H1 (cell line): ENCODE measurements around the gene ZNF562. TPM values are rescaled to one million over a fixed set of nuclear protein-coding genes. Genes with fewer than 3 reads are reported as not detected.

Experiments
- CTCF ChIA-PET: fragments of 300-600 bp; sonication (Branson Sonifier 250); formaldehyde crosslinking; loops from one replicate; lab custom pipeline; 2021; ENCODE audit not compliant: partially characterized antibody; lab: Charles Lee
- POLR2A ChIA-PET: fragments of 300-600 bp; sonication (Branson Sonifier 250); formaldehyde crosslinking; loops from one replicate; lab custom pipeline; 2021; ENCODE audit warnings: inconsistent platforms; ENCODE audit not compliant: partially characterized antibody; lab: Charles Lee
- DNase-seq, 2 experiments: peaks; one replicate each; pipeline versions ENCODE4 v3.0.0 to v3.0.0-alpha.2; 2010 to 2022; ENCODE audit warnings: low spot score in 2 of 2, low read depth in 1 of 2, mixed read lengths in 1 of 2
- FAIRE-seq: peaks from 2 replicates; lab custom pipeline; 2011; peaks lifted over from hg19 to GRCh38; lab: Jason Lieb, UNC
- H2AFZ ChIP-seq: 2 replicates; pipeline ENCODE4 v1.8.1; 2012; ENCODE audit warnings: low read length, inconsistent platforms
- H2AK5ac ChIP-seq: 2 replicates; pipeline ENCODE4 v1.6.1; 2013; ENCODE audit warnings: low read depth, low read length
- H2BK120ac ChIP-seq: replicated peaks from 2 replicates; pipeline ENCODE3; 2013; ENCODE audit warnings: low read depth, low read length, inconsistent platforms
- H2BK12ac ChIP-seq: 2 replicates; pipeline ENCODE4 v1.6.1; 2013; ENCODE audit warnings: low read depth, low read length
- H2BK15ac ChIP-seq: 2 replicates; pipeline ENCODE4 v1.6.1; 2013; ENCODE audit warnings: low read length
- H2BK20ac ChIP-seq: 2 replicates; pipeline ENCODE4 v1.6.1; 2013; ENCODE audit warnings: low read length
- H2BK5ac ChIP-seq: 2 replicates; pipeline ENCODE4 v1.6.1; 2013; ENCODE audit warnings: low read depth, low read length
- H3K14ac ChIP-seq: 2 replicates; pipeline ENCODE4 v1.6.1; 2013; ENCODE audit warnings: inconsistent platforms; ENCODE audit not compliant: insufficient read length
- H3K18ac ChIP-seq: 2 replicates; pipeline ENCODE4 v1.6.1; 2013; ENCODE audit warnings: low read length; ENCODE audit errors: extremely low read depth
- H3K23ac ChIP-seq: 2 replicates; pipeline ENCODE4 v1.6.1; 2013; ENCODE audit warnings: inconsistent platforms; ENCODE audit not compliant: insufficient read length
- H3K23me2 ChIP-seq: 2 replicates; pipeline ENCODE4 v1.6.1; 2013; ENCODE audit warnings: low read depth, low read length
- H3K27ac ChIP-seq: 2 replicates; pipeline ENCODE4 v1.6.1; 2011; ENCODE audit warnings: low read depth, low read length, inconsistent platforms
- H3K27me3 ChIP-seq, 4 experiments: replicated peaks in 1 of 4; 1 replicate in 1 of 4; 2 replicates in 3 of 4; pipeline versions ENCODE4 v1.6.1 to v1.8.1; 2011 to 2013; ENCODE audit warnings: low read length in 3 of 4, mild to moderate bottlenecking in 3 of 4, inconsistent platforms in 2 of 4, mixed read lengths in 2 of 4, moderate library complexity in 1 of 4; ENCODE audit not compliant: control insufficient read depth in 3 of 4, insufficient read depth in 3 of 4; ENCODE audit errors: extremely low read depth in 1 of 4
- H3K36me3 ChIP-seq, 4 experiments: 2 replicates each; pipeline versions ENCODE4 v1.6.1 to v1.8.1; 2011 to 2013; ENCODE audit warnings: mild to moderate bottlenecking in 4 of 4, low read length in 3 of 4, moderate library complexity in 2 of 4, control low read depth in 1 of 4, inconsistent platforms in 1 of 4; ENCODE audit not compliant: insufficient read depth in 4 of 4, control insufficient read depth in 2 of 4
- H3K4ac ChIP-seq: replicated peaks from 2 replicates; pipeline ENCODE3; 2013; ENCODE audit warnings: low read length, low read depth, mixed read lengths, inconsistent platforms; ENCODE audit not compliant: insufficient read length
- H3K4me1 ChIP-seq, 4 experiments: replicated peaks in 1 of 4; 1 replicate in 1 of 4; 2 replicates in 3 of 4; pipeline versions ENCODE4 v1.6.1 to v1.8.1; 2011 to 2013; ENCODE audit warnings: low read length in 3 of 4, inconsistent platforms in 2 of 4, mixed read lengths in 1 of 4; ENCODE audit not compliant: insufficient read depth in 4 of 4, control insufficient read depth in 3 of 4
- H3K4me2 ChIP-seq, 2 experiments: 2 replicates each; pipeline versions ENCODE4 v1.6.1 to v1.8.1; 2011 to 2013; ENCODE audit warnings: low read depth in 2 of 2, low read length in 2 of 2, control low read depth in 1 of 2, inconsistent platforms in 1 of 2, mild to moderate bottlenecking in 1 of 2; ENCODE audit not compliant: insufficient read depth in 1 of 2
- H3K4me3 ChIP-seq, 4 experiments: fragments of 200-600, 300-600 bp in 1 of 4; sonication (generic), shearing (Covaris generic), sonication (Bioruptor Twin) in 1 of 4; 2 replicates each; pipeline versions ENCODE4 v1.5.1 to v1.8.1; 2011 to 2016; ENCODE audit warnings: low read length in 4 of 4, low read depth in 3 of 4, control low read depth in 2 of 4, inconsistent platforms in 2 of 4, mild to moderate bottlenecking in 2 of 4, mixed read lengths in 1 of 4, moderate library complexity in 1 of 4; ENCODE audit not compliant: insufficient read depth in 2 of 4; ENCODE audit errors: extremely low read depth in 1 of 4
- H3K56ac ChIP-seq: replicated peaks from 2 replicates; pipeline ENCODE3; 2013; ENCODE audit warnings: low read depth, mild to moderate bottlenecking, mixed read lengths, low read length, inconsistent platforms; ENCODE audit not compliant: insufficient read length
- H3K79me1 ChIP-seq: 2 replicates; pipeline ENCODE4 v1.6.1; 2013; ENCODE audit warnings: low read depth, low read length, control low read depth
- H3K79me2 ChIP-seq, 2 experiments: 2 replicates each; pipeline versions ENCODE4 v1.6.1 to v1.8.1; 2012 to 2013; ENCODE audit warnings: low read length in 2 of 2, mild to moderate bottlenecking in 2 of 2, inconsistent platforms in 1 of 2; ENCODE audit not compliant: insufficient read depth in 2 of 2, control insufficient read depth in 1 of 2
- H3K9ac ChIP-seq, 4 experiments: replicated peaks in 1 of 4; 1 replicate in 1 of 4; 2 replicates in 3 of 4; pipeline versions ENCODE4 v1.6.1 to v1.8.1; 2011 to 2013; ENCODE audit warnings: low read depth in 3 of 4, low read length in 3 of 4, control low read depth in 2 of 4, mild to moderate bottlenecking in 2 of 4, moderate library complexity in 2 of 4, inconsistent platforms in 1 of 4; ENCODE audit errors: extremely low read depth in 1 of 4
- H3K9me3 ChIP-seq, 2 experiments: 2 replicates each; pipeline versions ENCODE4 v1.6.1 to v1.8.1; 2012 to 2013; ENCODE audit warnings: mild to moderate bottlenecking in 2 of 2, moderate library complexity in 2 of 2, control low read depth in 1 of 2, inconsistent platforms in 1 of 2, low read depth in 1 of 2, low read length in 1 of 2, mixed read lengths in 1 of 2; ENCODE audit not compliant: insufficient read depth in 2 of 2
- H4K20me1 ChIP-seq, 2 experiments: replicated peaks in 1 of 2; 2 replicates each; pipeline versions ENCODE3 to v1.8.1; 2011 to 2013; ENCODE audit warnings: inconsistent platforms in 2 of 2, low read length in 2 of 2, mild to moderate bottlenecking in 1 of 2; ENCODE audit not compliant: insufficient read depth in 2 of 2, control insufficient read depth in 1 of 2
- H4K5ac ChIP-seq: 2 replicates; pipeline ENCODE4 v1.6.1; 2013; ENCODE audit warnings: low read length, low read depth, mixed read lengths, inconsistent platforms; ENCODE audit not compliant: insufficient read length
- H4K8ac ChIP-seq: 2 replicates; pipeline ENCODE4 v1.8.0; 2013; ENCODE audit warnings: mild to moderate bottlenecking, moderate library complexity, low read length, inconsistent platforms; ENCODE audit not compliant: insufficient read depth; ENCODE audit errors: extremely low read depth
- H4K91ac ChIP-seq: replicated peaks from 2 replicates; pipeline ENCODE3; 2013; ENCODE audit warnings: low read length, mixed read lengths, inconsistent platforms; ENCODE audit not compliant: insufficient read length
- ASH2L ChIP-seq: fragments of 200-600, 300-600 bp; sonication (generic); IDR thresholded peaks from one replicate; pipeline ENCODE4 v1.7.1; 2017; ENCODE audit warnings: low read length
- polyA plus RNA-seq, 7 experiments: library from polyadenylated mRNA; depleted of rRNA in 3 of 7; stranded (reverse) in 5 of 7; unstranded in 2 of 7; fragments of >200 nt in 5 of 7; fragments of 200-250 nt in 2 of 7; gene quantifications; 1 replicate in 5 of 7; 2 replicates in 1 of 7; 4 replicates in 1 of 7; pipeline versions ENCODE4 v1.2.1 to v1.2.3, GENCODE V29; 2011 to 2013; ENCODE audit warnings: missing spikeins in 2 of 7, mixed read lengths in 2 of 7
- total RNA-seq: library from RNA; stranded (reverse); fragmentation: NEBNext Ultra II Directional; extraction: Animal tissue kit (Norgen Biotek cat#: 25700); gene quantifications from 2 replicates; pipeline ENCODE4 v1.2.1, GENCODE V29; 2021

The ZNF562 gene
- total and polyA plus RNA-seq, 2 of the 8 experiments (the other 6 are each of a cell fraction or from before 2014, with no cell fraction given): 0.12 to 2.5 TPM

DNA sequence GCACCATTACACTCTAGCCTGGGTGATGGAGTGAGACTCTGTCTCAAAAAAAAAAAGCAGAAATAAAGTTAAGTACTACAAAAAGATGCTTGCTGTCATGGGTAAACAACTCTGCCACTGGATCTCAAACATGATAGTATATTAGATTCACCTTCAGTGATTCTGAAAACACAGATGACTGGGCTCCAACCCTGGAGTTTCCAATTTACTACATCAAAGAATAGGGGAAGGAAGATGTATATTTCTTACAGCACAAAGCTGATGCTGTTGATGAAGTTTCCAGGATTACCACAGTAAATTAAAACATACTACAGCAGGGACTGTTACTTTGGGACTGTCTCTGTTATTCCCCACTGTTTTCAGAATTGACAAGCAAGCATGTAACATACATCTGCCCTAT, 59.1 kb downstream of the ZNF562 start:
- peaks cover 51 to 85% (median 73%) of the 10 kb centered on the region in 4 experiments for H3K36me3 ChIP-seq

More for the DNA sequence above, 59.1 kb downstream of the ZNF562 start:
- H2BK15ac ChIP-seq: no peak overlapping the region
- no peak overlapping the region for H2AK5ac ChIP-seq
- H3K14ac ChIP-seq: no peak overlapping the region
- peaks cover 0 to 4% (median 1%) of the 10 kb centered on the region in 4 experiments; a peak in 2 of 7 replicates for H3K4me1 ChIP-seq
- DNase-seq: no peak
- H3K23ac ChIP-seq: no peak overlapping the region
- no peak overlapping the region for H2BK120ac ChIP-seq
- H2AFZ ChIP-seq: no peak overlapping the region
- H4K91ac ChIP-seq: no peak overlapping the region
- H3K4me2 ChIP-seq: no peak overlapping the region
- H2BK20ac ChIP-seq: no peak overlapping the region
- POLR2A ChIA-PET: interaction anchor here (0.6 kb wide), 1 partner anchor 190 kb away, joined by 3 read pairs; no protein-coding TSS in a partner anchor
- H3K9ac ChIP-seq: no peak overlapping the region
- H3K79me1 ChIP-seq: 0 out of 2 replicates have a peak, but pooled peaks cover 2% of the 10 kb centered on the region
- H3K9me3 ChIP-seq: peaks cover 8 to 13% of the 10 kb centered on the region in 2 experiments
- no peak overlapping the region for H3K4me3 ChIP-seq
- H4K20me1 ChIP-seq: no peaks in the 10 kb centered on the region
- H4K5ac ChIP-seq: no peak overlapping the region
- no peak overlapping the region for H3K56ac ChIP-seq
- no peak overlapping the region for H3K4ac ChIP-seq
- TF ChIP-seq ASH2L: no peak
- H3K27ac ChIP-seq: no peak overlapping the region
- no peak for FAIRE-seq
- H3K79me2 ChIP-seq: peaks cover 8 to 20% of the 10 kb centered on the region in 2 experiments
- peaks cover 4% of the 10 kb centered on the region for H3K23me2 ChIP-seq
- H2BK12ac ChIP-seq: no peak overlapping the region
- H3K27me3 ChIP-seq: no peaks in the 10 kb centered on the region; a peak in 1 of 7 replicates
- H4K8ac ChIP-seq: no peak overlapping the region
- H3K18ac ChIP-seq: no peak overlapping the region
- CTCF ChIA-PET: no interaction called here
- no peak overlapping the region for H2BK5ac ChIP-seq
